NCI-H460 (cell line): ENCODE measurements around the gene LRRC51. TPM values are rescaled to one million over a fixed set of nuclear protein-coding genes. Genes with fewer than 3 reads are reported as not detected.
"Not testable (repeated sequence)": the region's sequence is repeated elsewhere in the genome, so short reads cannot be mapped to it uniquely, and the experiment has no call there.

Experiments used
- DNase-seq: peaks from one replicate; pipeline ENCODE4 v3.0.0-alpha.2; 2016; ENCODE audit warnings: low read depth; ENCODE audit errors: extremely low read depth
- small RNA-seq, 2 experiments: library from RNA; depleted of rRNA; stranded (forward); fragments of <200 nt; gene quantifications; one replicate each; pipeline ENCODE3, GENCODE V24; 2014
- total RNA-seq: library from RNA; depleted of rRNA; stranded (reverse); fragments of >200 nt; shearing (Covaris generic); gene quantifications from 2 replicates; pipeline ENCODE4 v1.2.3, GENCODE V29; 2014; rRNA removed

Gene LRRC51
- total RNA-seq, 1 experiment from 2014 or later = 7.5 TPM

DNA sequence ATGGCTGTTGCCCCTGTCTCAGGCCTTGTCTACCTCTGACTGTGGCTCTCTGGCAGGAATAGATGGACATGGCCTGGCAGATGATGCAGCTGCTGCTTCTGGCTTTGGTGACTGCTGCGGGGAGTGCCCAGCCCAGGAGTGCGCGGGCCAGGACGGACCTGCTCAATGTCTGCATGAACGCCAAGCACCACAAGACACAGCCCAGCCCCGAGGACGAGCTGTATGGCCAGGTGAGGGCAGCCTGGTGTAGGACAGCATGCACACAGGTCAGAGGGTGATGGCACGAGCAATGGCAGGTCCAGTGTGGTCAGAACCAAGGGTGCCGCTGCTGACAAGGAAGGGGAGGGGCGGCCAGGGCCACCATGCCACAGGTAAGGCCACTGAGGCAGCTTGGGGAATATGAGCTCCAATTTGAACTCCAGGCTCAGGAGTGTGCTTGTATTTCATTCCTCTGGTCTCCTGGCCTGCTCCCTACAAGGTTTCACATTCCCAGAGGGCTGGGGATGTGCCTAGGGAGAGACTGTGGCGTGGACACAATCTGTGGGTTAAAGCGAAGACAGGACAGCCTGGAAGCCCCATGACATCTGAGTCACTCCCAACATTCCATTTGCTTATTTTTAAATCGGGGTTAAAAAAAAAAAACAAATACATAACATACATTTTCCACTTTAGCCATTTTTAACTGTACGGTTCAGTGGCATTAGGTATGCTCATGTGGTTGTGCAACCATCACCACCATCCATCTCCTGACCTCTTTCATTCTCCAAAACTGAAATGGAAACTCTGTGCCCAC lies 55.4 kb downstream of the LRRC51 start:
- no peak for DNase-seq

- DNase-seq = no peak
These were observed 56.1 kb downstream of the LRRC51 start for GRCh38 chr11:72136684-72137262.

DNA sequence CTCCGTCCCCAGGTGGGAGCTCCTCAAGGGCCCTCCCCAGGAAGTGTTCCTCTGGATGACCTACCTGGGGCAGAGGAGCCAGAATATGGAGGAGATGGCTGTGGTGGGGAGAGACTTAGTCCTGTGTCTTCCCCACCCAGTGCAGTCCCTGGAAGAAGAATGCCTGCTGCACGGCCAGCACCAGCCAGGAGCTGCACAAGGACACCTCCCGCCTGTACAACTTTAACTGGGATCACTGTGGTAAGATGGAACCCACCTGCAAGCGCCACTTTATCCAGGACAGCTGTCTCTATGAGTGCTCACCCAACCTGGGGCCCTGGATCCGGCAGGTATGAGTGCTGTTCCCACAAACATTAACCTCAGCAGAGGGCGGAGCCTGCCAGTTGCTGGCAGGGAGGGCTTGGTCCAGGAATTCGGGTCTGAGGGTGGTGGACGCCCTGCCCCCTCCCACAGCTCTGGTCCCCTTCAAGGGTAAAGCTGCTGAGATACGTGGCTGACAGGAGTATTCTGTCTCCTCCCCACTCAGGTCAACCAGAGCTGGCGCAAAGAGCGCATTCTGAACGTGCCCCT lies 58.3 kb downstream of the LRRC51 start:
- no peak for DNase-seq

GRCh38 chr11:72139500-72139899 lies 58.9 kb downstream of the LRRC51 start:
- no peak for DNase-seq

GRCh38 chr11:72140661-72141060 lies 60.0 kb downstream of the LRRC51 start:
- no peak for DNase-seq

GRCh38 chr11:72141066-72141465 lies 60.4 kb downstream of the LRRC51 start:
- DNase-seq = no peak

DNA sequence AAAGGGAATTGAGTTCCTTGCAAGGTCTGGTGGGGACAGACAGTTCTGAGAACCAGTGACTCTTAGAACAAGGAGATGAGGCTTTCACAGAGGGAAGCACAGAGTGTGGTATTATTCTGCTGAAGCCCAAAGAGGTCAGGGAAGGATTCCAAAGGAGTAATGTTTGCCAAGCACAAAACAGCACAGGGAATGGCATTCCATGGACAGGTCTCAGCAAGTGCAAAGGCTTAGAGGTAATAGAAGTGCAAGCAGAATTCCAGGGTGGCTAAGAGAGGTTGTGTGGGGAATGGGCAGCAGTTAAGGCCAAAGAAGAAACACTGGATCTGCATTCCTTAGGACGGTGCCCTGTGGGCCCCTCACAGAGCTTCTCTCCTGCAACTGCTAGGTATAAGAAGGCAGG lies 61.4 kb downstream of the LRRC51 start:
- DNase-seq = not testable (repeated sequence)

- not testable (repeated sequence) for DNase-seq
These were observed 61.9 kb downstream of the LRRC51 start for GRCh38 chr11:72142543-72142942.

DNA sequence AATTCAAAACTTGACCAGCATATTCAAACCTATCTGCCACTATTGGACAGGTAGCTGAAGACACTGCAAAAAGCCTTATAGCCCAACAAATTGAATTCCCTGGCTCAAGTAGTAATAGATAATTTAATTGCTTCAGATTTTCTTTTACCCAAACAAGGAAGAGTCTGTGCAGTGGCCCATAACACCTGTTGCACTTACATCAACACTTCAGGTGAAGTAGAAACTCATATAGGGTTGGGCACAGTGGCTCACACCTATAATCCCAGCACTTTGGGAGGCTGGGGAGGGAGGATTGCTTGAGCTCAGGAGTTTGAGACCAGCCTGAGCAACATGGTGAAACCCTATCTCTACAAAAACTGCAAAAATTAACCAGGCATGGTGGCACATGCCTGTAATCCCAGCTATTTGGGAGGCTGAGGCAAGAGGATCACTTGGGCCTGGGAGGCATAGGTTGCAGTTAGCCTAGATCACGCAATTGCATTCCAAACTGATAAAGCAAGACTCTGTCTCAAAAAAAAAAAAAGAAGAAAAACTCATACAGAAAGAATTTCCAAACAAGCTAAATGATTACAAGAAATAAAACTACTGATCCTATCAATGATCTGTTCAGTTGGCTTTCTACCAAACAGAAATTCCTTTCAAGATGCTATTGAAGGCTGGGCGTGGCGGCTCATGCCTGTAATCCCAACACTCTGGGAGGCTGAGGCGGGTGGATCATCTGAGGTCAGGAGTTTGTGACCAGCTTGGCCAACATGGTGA lies 64.3 kb downstream of the LRRC51 start:
- no peak for DNase-seq

Small RNA genes within 50 kb of the gene (small RNA-seq; reads per million reads assigned to genes)
- gene MIR3165 (0 reads per million in 2 experiments), gene RNU6-72P (0 reads per million in 2 experiments)

Other genes with a start within 250 kb of the LRRC51 start
- gene DEFB108B, start 247.7 kb upstream of the LRRC51 start, total RNA-seq = not detected in 2 replicates
- gene DEFB131B, start 202.4 kb upstream of the LRRC51 start, total RNA-seq = not detected in 2 replicates
- 2.0 and 3.2 TPM in 2 replicates for gene XNDC1N, start 152.3 kb upstream of the LRRC51 start, total RNA-seq
- 11.7 and 12.7 TPM in 2 replicates for gene RNF121, start 151.8 kb upstream of the LRRC51 start, total RNA-seq
- gene IL18BP, start 81.9 kb upstream of the LRRC51 start, total RNA-seq = 2.3 and 2.4 TPM in 2 replicates
- 48.8 and 57.0 TPM in 2 replicates for gene NUMA1, start 308 bp upstream of the LRRC51 start, total RNA-seq
- gene LAMTOR1, start 22.4 kb downstream of the LRRC51 start, total RNA-seq = 49.7 and 51.6 TPM in 2 replicates
- not detected in 2 replicates for gene TOMT, start 25.1 kb downstream of the LRRC51 start, total RNA-seq
- 30.9 and 37.6 TPM in 2 replicates for gene ANAPC15, start 31.8 kb downstream of the LRRC51 start, total RNA-seq
- not detected in 2 replicates for gene FOLR3, start 54.9 kb downstream of the LRRC51 start, total RNA-seq
- gene FOLR1, start 111.3 kb downstream of the LRRC51 start, total RNA-seq = not detected in 2 replicates
- not detected in 2 replicates for gene FOLR2, start 135.9 kb downstream of the LRRC51 start, total RNA-seq
- 49.1 and 55.6 TPM in 2 replicates for gene INPPL1, start 143.9 kb downstream of the LRRC51 start, total RNA-seq
- not detected in 2 replicates for gene PHOX2A, start 163.3 kb downstream of the LRRC51 start, total RNA-seq